Neuronal stem cell (in vitro differentiated cells): ENCODE data around the gene DPEP2.
"Not testable (repeated sequence)": the region's sequence is repeated elsewhere in the genome, so short reads cannot be mapped to it uniquely, and the experiment has no call there.

Source experiments
- DNase-seq: peaks from one replicate; pipeline ENCODE4 v3.0.0-alpha.2; 2013; ENCODE audit warnings: low spot score
- H2AFZ ChIP-seq: one replicate; pipeline ENCODE4 v1.6.1; 2013; ENCODE audit warnings: mild to moderate bottlenecking, low read length, inconsistent platforms
- H2AK5ac ChIP-seq: 2 replicates; pipeline ENCODE4 v1.6.1; 2013; ENCODE audit warnings: low read depth, mild to moderate bottlenecking, inconsistent platforms, low read length, moderate library complexity, mixed read lengths
- H2BK120ac ChIP-seq: 2 replicates; pipeline ENCODE4 v1.6.1; 2013; ENCODE audit warnings: low read depth, mild to moderate bottlenecking, inconsistent platforms, low read length, moderate library complexity, mixed read lengths
- H2BK12ac ChIP-seq: one replicate; pipeline ENCODE4 v1.6.1; 2013; ENCODE audit warnings: low read length, inconsistent platforms
- H2BK15ac ChIP-seq: 2 replicates; pipeline ENCODE4 v1.6.1; 2013; ENCODE audit warnings: mild to moderate bottlenecking, low read length, inconsistent platforms, mixed read lengths
- H2BK5ac ChIP-seq: one replicate; pipeline ENCODE4 v1.6.1; 2013; ENCODE audit warnings: inconsistent platforms, mild to moderate bottlenecking, low read length, moderate library complexity
- H3K14ac ChIP-seq: one replicate; pipeline ENCODE4 v1.6.1; 2013; ENCODE audit warnings: low read length, inconsistent platforms
- H3K18ac ChIP-seq: 2 replicates; pipeline ENCODE4 v1.6.1; 2013; ENCODE audit warnings: low read length, inconsistent platforms
- H3K23ac ChIP-seq: 2 replicates; pipeline ENCODE4 v1.6.1; 2013; ENCODE audit warnings: low read depth, mild to moderate bottlenecking, mixed read lengths, low read length, inconsistent platforms; ENCODE audit not compliant: poor library complexity
- H3K27ac ChIP-seq: replicated peaks from 3 replicates; pipeline ENCODE4 v1.5.1; 2013; ENCODE audit warnings: low read length, inconsistent platforms
- H3K27me3 ChIP-seq, 3 experiments: 2 replicates each; pipeline ENCODE4 v1.6.1; 2013; ENCODE audit warnings: low read length in 3 of 3, mild to moderate bottlenecking in 2 of 3, inconsistent platforms in 1 of 3, low read depth in 1 of 3, mixed read lengths in 1 of 3, moderate library complexity in 1 of 3; ENCODE audit not compliant: control insufficient read depth in 3 of 3, insufficient read depth in 3 of 3
- H3K36me3 ChIP-seq, 2 donors: replicated peaks in 1 of 2; 2 replicates each; pipeline ENCODE4 v1.6.1; 2013; ENCODE audit warnings: low read length in 2 of 2; ENCODE audit not compliant: control insufficient read depth in 2 of 2, insufficient read depth in 2 of 2
- H3K4ac ChIP-seq: 2 replicates; pipeline ENCODE4 v1.6.1; 2013; ENCODE audit warnings: inconsistent platforms, mild to moderate bottlenecking, low read length, moderate library complexity
- H3K4me1 ChIP-seq, 2 donors: 1 replicate in 1 of 2; 2 replicates in 1 of 2; pipeline ENCODE4 v1.6.1; 2013; ENCODE audit warnings: low read length in 2 of 2, low read depth in 1 of 2; ENCODE audit not compliant: control insufficient read depth in 2 of 2, insufficient read depth in 1 of 2
- H3K4me2 ChIP-seq: one replicate; pipeline ENCODE4 v1.6.1; 2013; ENCODE audit warnings: mild to moderate bottlenecking, low read length, inconsistent platforms; ENCODE audit not compliant: insufficient read depth, poor library complexity, severe bottlenecking
- H3K4me3 ChIP-seq, 2 donors: 2 replicates each; pipeline ENCODE4 v1.5.1; 2013; ENCODE audit warnings: low read length in 2 of 2, mild to moderate bottlenecking in 2 of 2, inconsistent platforms in 1 of 2, moderate library complexity in 1 of 2
- H3K79me1 ChIP-seq: one replicate; pipeline ENCODE4 v1.6.1; 2013; ENCODE audit warnings: low read depth, mild to moderate bottlenecking, inconsistent platforms, low read length, moderate library complexity
- H3K9ac ChIP-seq: one replicate; pipeline ENCODE4 v1.6.1; 2013; ENCODE audit warnings: mild to moderate bottlenecking, low read depth, low read length, inconsistent platforms; ENCODE audit not compliant: poor library complexity
- H3K9me3 ChIP-seq, 2 donors: replicated peaks in 1 of 2; 2 replicates each; pipeline versions ENCODE3 to v1.6.1; 2013; ENCODE audit warnings: low read length in 2 of 2, mild to moderate bottlenecking in 2 of 2, inconsistent platforms in 1 of 2, low read depth in 1 of 2, mixed read lengths in 1 of 2, moderate library complexity in 1 of 2; ENCODE audit not compliant: control insufficient read depth in 2 of 2, insufficient read depth in 1 of 2
- H4K8ac ChIP-seq: one replicate; pipeline ENCODE4 v1.6.1; 2013; ENCODE audit warnings: low read depth, mild to moderate bottlenecking, inconsistent platforms, low read length, moderate library complexity
- H4K91ac ChIP-seq: one replicate; pipeline ENCODE4 v1.6.1; 2013; ENCODE audit warnings: low read length, low read depth, mild to moderate bottlenecking, inconsistent platforms; ENCODE audit not compliant: poor library complexity
- WGBS, 2 donors: extraction: QIAGEN DNeasy Blood & Tissue Kit; methylation state at CpG; one replicate each; pipeline ENCODE4 v1.1.7; 2013; ENCODE audit warnings: missing lambda C conversion rate in 2 of 2, mixed read lengths in 1 of 2; ENCODE audit not compliant: insufficient read length in 2 of 2, insufficient replicate concordance in 1 of 2; ENCODE audit errors: extremely low coverage in 2 of 2; 5-methylcytosine and 5-hydroxymethylcytosine counted together

Gene DPEP2

GRCh38 chr16:68013440-68013839 is 14.2 kb upstream of the DPEP2 start:
- no peak for DNase-seq
- Histone ChIP-seq H4K8ac (no peak overlapping the region), H3K23ac (no peak overlapping the region), H2AK5ac (no peak overlapping the region), H3K27ac (no peak overlapping the region), H3K4me3 (no peak overlapping the region), H3K4me1 (peaks cover 0 to 3% of the 10 kb centered on the region in 2 donors), H3K9me3 (no peaks in the 10 kb centered on the region), H4K91ac (no peak overlapping the region), H3K4me2 (no peak overlapping the region), H3K79me1 (no peaks in the 10 kb centered on the region), H2BK15ac (no peak overlapping the region), H3K18ac (no peak overlapping the region), H2BK120ac (no peak overlapping the region), H3K9ac (no peak overlapping the region), H3K36me3 (no peaks in the 10 kb centered on the region), H3K14ac (no peak overlapping the region), H3K4ac (no peak overlapping the region), H2AFZ (peak overlapping the region; percentile 68), H3K27me3 (no peaks in the 10 kb centered on the region), H2BK5ac (no peak overlapping the region), H2BK12ac (no peak overlapping the region)
- WGBS, 2 donors = no CpG with 5 or more reads among the region's 1 CpG

DNA sequence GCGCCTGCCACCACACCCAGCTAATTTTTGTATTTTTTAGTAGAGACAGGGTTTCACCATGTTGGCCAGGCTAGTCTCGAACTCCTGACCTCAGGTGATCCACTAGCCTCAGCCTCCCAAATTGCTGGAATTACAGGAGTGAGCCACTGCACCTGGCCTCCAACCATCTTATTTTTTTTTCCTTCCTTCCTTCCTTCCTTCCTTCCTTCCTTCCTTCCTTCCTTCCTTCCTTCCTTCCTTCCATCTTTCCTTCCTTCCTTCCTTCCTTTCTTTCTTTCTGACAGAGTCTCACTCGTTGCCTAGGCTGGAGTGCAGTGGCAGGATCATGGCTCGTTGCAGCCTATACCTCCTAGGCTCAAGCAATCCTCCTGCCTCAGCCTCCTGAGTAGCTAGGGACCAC is 10.6 kb upstream of the DPEP2 start:
- not testable (repeated sequence) for H3K27me3 ChIP-seq, H3K4ac ChIP-seq, H2BK12ac ChIP-seq, H3K4me1 ChIP-seq, H3K27ac ChIP-seq, H4K91ac ChIP-seq, H2AK5ac ChIP-seq, H2AFZ ChIP-seq, H3K18ac ChIP-seq, H3K4me3 ChIP-seq, H3K9me3 ChIP-seq, H2BK120ac ChIP-seq, H3K14ac ChIP-seq, H3K79me1 ChIP-seq, H4K8ac ChIP-seq, H2BK5ac ChIP-seq, H3K36me3 ChIP-seq, DNase-seq, H3K9ac ChIP-seq, H3K23ac ChIP-seq, H2BK15ac ChIP-seq, H3K4me2 ChIP-seq
- WGBS, 2 donors = no CpG with 5 or more reads among the region's 4 CpGs

GRCh38 chr16:68009157-68009735 is 10.0 kb upstream of the DPEP2 start:
- Histone ChIP-seq H3K27ac (no peak overlapping the region), H3K4ac (no peak overlapping the region), H3K14ac (no peak overlapping the region), H3K4me1 (peaks cover 0 to 3% of the 10 kb centered on the region in 2 donors), H3K9me3 (no peaks in the 10 kb centered on the region), H3K9ac (no peak overlapping the region), H2AFZ (peak overlapping the region; percentile 72), H2BK15ac (no peak overlapping the region), H2BK5ac (no peak overlapping the region), H4K91ac (no peak overlapping the region), H2BK12ac (no peak overlapping the region), H3K4me2 (no peak overlapping the region), H3K79me1 (no peaks in the 10 kb centered on the region), H3K23ac (no peak overlapping the region), H3K18ac (no peak overlapping the region), H3K27me3 (no peaks in the 10 kb centered on the region), H4K8ac (no peak overlapping the region), H3K4me3 (peak overlapping the region in 1 of 2 donors; percentile 54), H2BK120ac (no peak overlapping the region), H2AK5ac (no peak overlapping the region), H3K36me3 (no peaks in the 10 kb centered on the region)
- WGBS, 2 donors = no CpG with 5 or more reads among the region's 9 CpGs
- no peak for DNase-seq

DNA sequence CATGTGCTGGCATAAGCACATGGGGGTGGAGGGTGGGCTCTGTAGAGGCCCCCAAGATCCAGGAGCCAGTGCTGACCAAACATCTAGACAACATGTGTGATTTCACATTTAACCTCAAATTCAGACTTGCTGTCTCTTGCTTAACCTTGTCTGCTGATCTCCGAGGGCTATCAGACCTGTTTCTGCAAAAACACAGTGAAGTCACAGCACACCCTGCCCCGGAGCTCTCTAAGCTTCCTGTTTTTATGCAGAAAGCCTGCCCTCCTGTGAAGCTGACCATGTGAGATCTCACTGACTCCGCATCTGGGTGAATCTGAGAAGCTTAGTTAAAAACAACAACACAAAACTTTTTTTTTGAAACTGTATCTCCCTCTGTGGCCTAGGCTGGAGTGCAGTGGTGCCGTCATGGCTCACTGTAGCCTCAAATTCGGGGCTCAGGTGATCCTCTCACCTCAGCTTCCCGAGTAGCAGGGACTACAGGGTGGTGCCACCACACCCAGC is 6.6 kb upstream of the DPEP2 start:
- H3K9ac ChIP-seq = no peak overlapping the region
- H3K27ac ChIP-seq = no peak overlapping the region
- peaks cover 0 to 3% of the 10 kb centered on the region in 2 donors for H3K4me1 ChIP-seq
- no peak overlapping the region for H3K4me3 ChIP-seq
- H3K9me3 ChIP-seq = no peaks in the 10 kb centered on the region
- H3K4ac ChIP-seq = no peak overlapping the region
- no peak overlapping the region for H2BK120ac ChIP-seq
- peak overlapping the region; percentile 14 for H2AFZ ChIP-seq
- no peak overlapping the region for H2BK5ac ChIP-seq
- H3K23ac ChIP-seq = no peak overlapping the region
- no peak overlapping the region for H2BK15ac ChIP-seq
- H2AK5ac ChIP-seq = no peak overlapping the region
- H3K4me2 ChIP-seq = no peak overlapping the region
- H3K18ac ChIP-seq = no peak overlapping the region
- no peaks in the 10 kb centered on the region for H3K36me3 ChIP-seq
- no CpG with 5 or more reads among the region's 6 CpGs for WGBS, 2 donors
- no peak overlapping the region for H4K8ac ChIP-seq
- no peak overlapping the region for H2BK12ac ChIP-seq
- no peaks in the 10 kb centered on the region for H3K27me3 ChIP-seq
- H3K79me1 ChIP-seq = no peaks in the 10 kb centered on the region
- no peak for DNase-seq
- H4K91ac ChIP-seq = no peak overlapping the region
- H3K14ac ChIP-seq = no peak overlapping the region
